ENCODE results near the gene PTF1A. TPM values are rescaled to one million over a fixed set of nuclear protein-coding genes. Genes with fewer than 3 reads are reported as not detected.

PTF1A gene
- total and polyA plus RNA-seq, 9 of the 15 experiments (the other 6 are each of a cell fraction or from before 2014, with no cell fraction given): not detected

GRCh38 chr10:23158370-23158769, 33.7 kb upstream of the PTF1A start:
- FAIRE-seq (peak; percentile 90), ATAC-seq (peak; percentile 94), DNase-seq (ENCODE audit: extremely low read depth in 1 of 4, low spot score in 3 of 4) (peak; percentile 70 to 86 (median 82))
- POLR2A ChIA-PET: interaction anchor here (0.8 to 1.0 kb wide), 3 partner anchors 9 to 12 kb away, joined by 3 read pairs; no protein-coding TSS in a partner anchor
- Histone ChIP-seq H3K4me2 (ENCODE audit: insufficient read depth, low read length) (peak overlapping the region; percentile 44), H3K79me2 (ENCODE audit: control insufficient read depth, insufficient read depth, low read length) (no peaks in the 10 kb centered on the region), H4K20me1 (replicated peaks; ENCODE audit: control insufficient read depth, insufficient read depth, low read length) (no peaks in the 10 kb centered on the region; the same call in 1 of the 2 replicates), H3K27ac (ENCODE audit: extremely low read depth, low read depth, low read length) (no peak overlapping the region), H3K27me3 (ENCODE audit: control insufficient read depth in 2 of 2, insufficient read depth in 2 of 2, low read length in 2 of 2) (peaks cover 3 to 28% of the 10 kb centered on the region in 2 experiments; a peak in 4 of 5 replicates), H3K36me3 (ENCODE audit: control insufficient read depth, insufficient read depth, low read length) (no peaks in the 10 kb centered on the region), H3K4me3 (no peak overlapping the region), H3K9ac (ENCODE audit: insufficient read depth in 1 of 2, low read depth in 2 of 2, low read length in 2 of 2) (no peak overlapping the region), H3K4me1 (replicated peaks in 1 of 2; ENCODE audit: control insufficient read depth in 2 of 2, insufficient read depth in 2 of 2, low read length in 2 of 2) (peaks cover 0 to 2% of the 10 kb centered on the region in 2 experiments; a peak in 2 of 5 replicates), H3K9me3 (replicated peaks; ENCODE audit: control insufficient read depth, insufficient read depth, low read depth, low read length) (no peaks in the 10 kb centered on the region), H2AFZ (ENCODE audit: low read depth, low read length) (peak overlapping the region; percentile 53; the same call in 1 of the 2 replicates), H3K9me1 (ENCODE audit: control insufficient read depth, insufficient read depth, low read length) (no peaks in the 10 kb centered on the region)
- in situ Hi-C loops (cut with MboI) (loop anchor here (5.0 to 25.0 kb wide), 2 partner anchors 134 to 1354 kb away; no protein-coding TSS in a partner anchor), intact Hi-C loops (cut with micrococcal nuclease) (loop anchor here (2.0 to 10.0 kb wide), 5 partner anchors 376 to 1344 kb away; no protein-coding TSS in a partner anchor)
- CTCF ChIA-PET (ENCODE audit: low intra/inter-chr PET ratio): interaction anchor here (0.7 to 3.2 kb wide), 4 partner anchors 135 to 1225 kb away, joined by 3 to 27 read pairs (median 4); no protein-coding TSS in a partner anchor
- no TSS peak for BruUV-seq (replicated peaks)
- 3% methylated on average over 5 of the region's 5 CpGs for WGBS (ENCODE audit: insufficient coverage, low coverage, missing lambda C conversion rate)
- TF ChIP-seq REST (IDR thresholded peaks at IDR 0.05; ENCODE audit: borderline replicate concordance) (peak; percentile 60; the same call in 1 of the 2 replicates), REST (CRISPR knock-in tag; IDR thresholded peaks at IDR 0.05; ENCODE audit: low read depth) (no peak), MAZ (CRISPR knock-in tag; conservative IDR thresholded peaks at IDR 0.05 in 1 of 2, IDR thresholded peaks at IDR 0.05 in 1 of 2) (peak in 1 of 2 experiments; percentile 53; a peak in 2 of 4 replicates), NUFIP1 (IDR thresholded peaks at IDR 0.05; ENCODE audit: partially characterized antibody) (no peak), ZNF280A (IDR thresholded peaks at IDR 0.05; ENCODE audit: low read depth, partially characterized antibody) (no peak), FOXO4 (CRISPR knock-in tag; IDR thresholded peaks at IDR 0.05) (no peak), FOSL1 (tag; conservative IDR thresholded peaks at IDR 0.05) (peak; percentile 11), MCM2 (IDR thresholded peaks at IDR 0.05; ENCODE audit: low read depth) (no peak), PML (IDR thresholded peaks at IDR 0.05; ENCODE audit: low read length) (no peak), C11orf30 (IDR thresholded peaks at IDR 0.05; ENCODE audit: low read depth) (no peak)
